ENCODE data around the gene NPL. TPM values are rescaled to one million over a fixed set of nuclear protein-coding genes. Genes with fewer than 3 reads are reported as not detected.

NPL gene
- total and polyA plus RNA-seq, 2 of the 13 experiments (the other 11 are each of a cell fraction or from before 2014, with no cell fraction given) = 0.03 to 0.04 TPM

DNA sequence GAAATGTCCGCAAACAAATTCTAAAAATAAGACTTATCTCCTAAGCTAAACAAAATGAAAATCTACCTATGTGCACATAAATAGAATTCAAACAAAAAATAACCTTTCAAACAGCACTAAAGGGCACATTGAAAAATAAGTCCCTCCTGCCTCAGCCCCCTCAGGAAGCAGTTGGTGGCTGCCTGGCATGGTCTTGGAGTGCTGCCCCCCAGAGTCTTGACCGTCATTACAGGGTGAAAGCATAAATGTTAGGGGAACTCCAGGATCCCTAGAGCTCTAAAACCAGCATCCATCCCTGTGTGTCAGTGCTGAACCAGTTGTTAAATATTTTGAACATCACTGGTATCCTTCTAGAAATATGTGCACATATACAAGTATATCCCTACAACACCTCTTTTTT is 6.5 kb upstream of the NPL start:
- BruUV-seq (replicated peaks) = no TSS peak
- Histone ChIP-seq H3K4me3 (replicated peaks in 1 of 3; ENCODE audit: insufficient read depth in 1 of 3, low read depth in 2 of 3, low read length in 3 of 3) (no peak overlapping the region), H3K79me2 (ENCODE audit: insufficient read depth, low read length) (no peaks in the 10 kb centered on the region), H4K20me1 (ENCODE audit: insufficient read depth, low read length) (no peaks in the 10 kb centered on the region), H2AFZ (ENCODE audit: low read length) (no peak overlapping the region), H3K9ac (ENCODE audit: insufficient read depth, low read depth, low read length) (no peak overlapping the region), H3K27ac (ENCODE audit: extremely low read length, insufficient read depth, low read length) (no peak overlapping the region), H3K36me3 (replicated peaks in 1 of 2; ENCODE audit: control insufficient read depth in 1 of 2, insufficient read depth in 2 of 2, low read length in 2 of 2) (no peaks in the 10 kb centered on the region), H3K27me3 (ENCODE audit: control insufficient read depth in 1 of 2, insufficient read depth in 2 of 2, low read length in 2 of 2) (peaks cover 0 to 5% of the 10 kb centered on the region in 2 experiments; a peak in 3 of 5 replicates), H3K9me3 (ENCODE audit: low read length) (no peaks in the 10 kb centered on the region), H3K4me2 (ENCODE audit: low read depth, low read length) (no peak overlapping the region), H3K4me1 (ENCODE audit: insufficient read depth, low read length) (no peaks in the 10 kb centered on the region)
- ChIA-PET CTCF (ENCODE audit: low intra/inter-chr PET ratio, low total read pairs) (interaction anchor here (1.5 to 4.4 kb wide), 3 partner anchors 181 to 698 kb away, joined by 5 to 44 read pairs (median 9); no protein-coding TSS in a partner anchor), POLR2A (no interaction called here)
- FAIRE-seq = no peak
- DNase-seq (ENCODE audit: low spot score) = no peak
- intact Hi-C loops (cut with micrococcal nuclease; ENCODE audit: unreplicated experiment) = no loop called here
- no peak for ATAC-seq
- in situ Hi-C loops (cut with HindIII; ENCODE audit: extremely low pct_ligation_motif_present, low pct_unique_long_range_greater_than_20kb) = loop anchor here (10.0 to 25.0 kb wide), 2 partner anchors 338 to 696 kb away; no protein-coding TSS in a partner anchor
- WGBS (ENCODE audit: low lambda C conversion rate) = 91% methylated on average over 1 of the region's 2 CpGs
- TF ChIP-seq GFI1 (CRISPR knock-in tag; IDR thresholded peaks at IDR 0.05; ENCODE audit: borderline replicate concordance) (no peak), TCF12 (IDR thresholded peaks at IDR 0.05) (no peak), TCF12 (CRISPR knock-in tag; IDR thresholded peaks at IDR 0.05) (no peak), SUZ12 (IDR thresholded peaks at IDR 0.05; ENCODE audit: low read depth, low read length) (no peak), ZNF556 (CRISPR knock-in tag; IDR thresholded peaks at IDR 0.05; ENCODE audit: borderline replicate concordance) (no peak)
- TF ChIP-seq, protein P1, sequence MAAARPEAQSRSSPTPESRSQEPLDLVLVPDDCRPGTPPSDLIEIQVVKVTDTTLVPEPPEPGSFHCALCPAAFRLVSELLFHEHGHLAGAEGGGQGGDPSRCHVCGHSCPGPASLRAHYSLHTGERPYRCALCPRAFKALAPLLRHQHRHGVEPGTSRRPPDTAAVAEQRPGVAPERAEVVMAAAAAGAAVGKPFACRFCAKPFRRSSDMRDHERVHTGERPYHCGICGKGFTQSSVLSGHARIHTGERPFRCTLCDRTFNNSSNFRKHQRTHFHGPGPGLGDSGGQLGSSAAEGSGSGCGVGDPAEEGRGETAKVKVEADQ (CRISPR knock-in tag; IDR thresholded peaks at IDR 0.05; ENCODE audit: borderline replicate concordance) = no peak
- TF ChIP-seq, protein P2, sequence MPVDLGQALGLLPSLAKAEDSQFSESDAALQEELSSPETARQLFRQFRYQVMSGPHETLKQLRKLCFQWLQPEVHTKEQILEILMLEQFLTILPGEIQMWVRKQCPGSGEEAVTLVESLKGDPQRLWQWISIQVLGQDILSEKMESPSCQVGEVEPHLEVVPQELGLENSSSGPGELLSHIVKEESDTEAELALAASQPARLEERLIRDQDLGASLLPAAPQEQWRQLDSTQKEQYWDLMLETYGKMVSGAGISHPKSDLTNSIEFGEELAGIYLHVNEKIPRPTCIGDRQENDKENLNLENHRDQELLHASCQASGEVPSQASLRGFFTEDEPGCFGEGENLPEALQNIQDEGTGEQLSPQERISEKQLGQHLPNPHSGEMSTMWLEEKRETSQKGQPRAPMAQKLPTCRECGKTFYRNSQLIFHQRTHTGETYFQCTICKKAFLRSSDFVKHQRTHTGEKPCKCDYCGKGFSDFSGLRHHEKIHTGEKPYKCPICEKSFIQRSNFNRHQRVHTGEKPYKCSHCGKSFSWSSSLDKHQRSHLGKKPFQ (CRISPR knock-in tag; IDR thresholded peaks at IDR 0.05; ENCODE audit: insufficient replicate concordance) = no peak

Data from HepG2 (cell line).